Small intestine (tissue), 7 donors: ENCODE data around the gene SIPA1L3. TPM values are rescaled to one million over a fixed set of nuclear protein-coding genes. Genes with fewer than 3 reads are reported as not detected.
A peak's percentile ranks its signal among the peaks of the same experiment; 100 is the strongest.

Source experiments
- DNase-seq, 2 donors: peaks; one replicate each; pipeline versions ENCODE4 v3.0.0 to v3.0.0-alpha.2; 2013
- FAIRE-seq: peaks from 2 replicates; lab custom pipeline; 2012; peaks lifted over from hg19 to GRCh38; lab: Jason Lieb, UNC
- H3K27ac ChIP-seq, 3 donors: one replicate each; pipeline ENCODE4 v1.5.1; 2013; ENCODE audit warnings: low read length in 2 of 3, mild to moderate bottlenecking in 2 of 3, control low read depth in 1 of 3, inconsistent platforms in 1 of 3, low read depth in 1 of 3, moderate library complexity in 1 of 3
- H3K27me3 ChIP-seq, 3 donors: one replicate each; pipeline ENCODE4 v1.6.1; 2013; ENCODE audit warnings: low read length in 3 of 3, inconsistent platforms in 1 of 3; ENCODE audit not compliant: control insufficient read depth in 3 of 3, insufficient read depth in 3 of 3
- H3K36me3 ChIP-seq, 3 donors: one replicate each; pipeline ENCODE4 v1.6.1; 2013; ENCODE audit warnings: low read length in 3 of 3, inconsistent platforms in 1 of 3, low read depth in 1 of 3, mild to moderate bottlenecking in 1 of 3, moderate library complexity in 1 of 3; ENCODE audit not compliant: control insufficient read depth in 3 of 3, insufficient read depth in 2 of 3
- H3K4me1 ChIP-seq, 3 donors: one replicate each; pipeline ENCODE4 v1.6.1; 2013; ENCODE audit warnings: low read length in 2 of 3, inconsistent platforms in 1 of 3, low read depth in 1 of 3, mild to moderate bottlenecking in 1 of 3, moderate library complexity in 1 of 3; ENCODE audit not compliant: control insufficient read depth in 3 of 3, insufficient read depth in 2 of 3
- H3K4me3 ChIP-seq, 3 donors: one replicate each; pipeline ENCODE4 v1.5.1; 2013; ENCODE audit warnings: low read length in 3 of 3, control low read depth in 1 of 3, inconsistent platforms in 1 of 3, low read depth in 1 of 3, mild to moderate bottlenecking in 1 of 3, moderate library complexity in 1 of 3
- H3K9me3 ChIP-seq, 2 donors: one replicate each; pipeline ENCODE4 v1.6.1; 2013; ENCODE audit warnings: low read depth in 1 of 2, low read length in 1 of 2; ENCODE audit not compliant: control insufficient read depth in 2 of 2, insufficient read depth in 1 of 2
- WGBS, 3 donors: extraction: QIAGEN DNeasy Blood & Tissue Kit; methylation state at CpG; one replicate each; pipeline ENCODE4 v1.1.7; 2013; 5-methylcytosine and 5-hydroxymethylcytosine counted together
- polyA plus RNA-seq, 4 donors: library from polyadenylated mRNA; stranded (reverse) in 3 of 4; unstranded in 1 of 4; fragments of 200-250 nt in 3 of 4; fragments of 120-200 nt in 1 of 4; gene quantifications; one replicate each; pipeline versions ENCODE4 v1.2.1 to v1.2.3, GENCODE V29; 2013
- donor health status: healthy with polysubstance abuse.
- donor health status: control.
- donor health status: control.
- donor health status: Bipolar disorder and iron deficiency.
- donor health status: healthy.

SIPA1L3 gene
- polyA plus RNA-seq, 4 donors: 19.2 to 57.9 (median 34.1) TPM

DNA sequence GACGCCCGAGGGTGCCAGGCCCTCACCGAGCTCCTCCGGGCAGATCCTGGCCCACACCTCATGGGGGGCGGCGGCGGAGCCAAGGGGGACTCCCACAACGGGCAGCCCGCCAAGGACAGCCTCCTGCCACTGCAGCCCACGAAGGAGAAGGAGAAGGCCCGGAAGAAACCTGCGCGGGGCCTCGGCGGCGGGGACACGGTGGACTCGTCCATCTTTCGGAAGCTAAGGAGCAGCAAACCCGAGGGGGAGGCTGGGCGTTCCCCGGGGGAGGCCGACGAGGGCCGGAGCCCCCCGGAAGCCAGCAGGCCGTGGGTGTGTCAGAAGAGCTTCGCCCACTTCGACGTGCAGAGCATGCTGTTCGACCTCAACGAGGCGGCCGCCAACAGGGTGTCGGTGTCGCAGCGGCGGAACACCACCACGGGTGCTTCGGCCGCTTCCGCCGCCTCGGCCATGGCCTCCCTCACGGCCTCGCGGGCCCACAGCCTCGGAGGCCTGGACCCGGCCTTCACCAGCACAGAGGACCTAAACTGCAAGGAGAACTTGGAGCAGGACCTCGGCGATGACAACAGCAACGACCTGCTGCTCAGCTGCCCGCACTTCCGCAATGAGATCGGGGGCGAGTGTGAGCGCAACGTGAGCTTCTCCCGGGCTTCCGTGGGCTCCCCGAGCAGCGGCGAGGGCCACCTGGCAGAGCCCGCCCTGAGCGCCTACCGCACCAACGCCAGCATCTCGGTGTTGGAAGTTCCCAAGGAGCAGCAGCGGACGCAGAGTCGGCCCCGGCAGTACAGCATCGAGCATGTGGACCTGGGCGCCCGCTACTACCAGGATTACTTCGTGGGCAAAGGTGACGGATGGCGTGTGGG, 175.5 kb downstream of the SIPA1L3 start:
- H3K4me1 ChIP-seq: no peaks in the 10 kb centered on the region
- H3K9me3 ChIP-seq: no peaks in the 10 kb centered on the region
- peaks cover 6 to 64% (median 6%) of the 10 kb centered on the region in 3 donors for H3K36me3 ChIP-seq
- H3K27ac ChIP-seq: no peak overlapping the region
- H3K4me3 ChIP-seq: no peak overlapping the region
- 97 to 98% (median 98%) methylated on average over 66 to 78 of the region's 78 CpGs for WGBS, 3 donors
- FAIRE-seq (no peak), DNase-seq (no peak)
- no peaks in the 10 kb centered on the region for H3K27me3 ChIP-seq

GRCh38 chr19:38084196-38084595, 177.2 kb downstream of the SIPA1L3 start:
- FAIRE-seq: no peak
- WGBS, 3 donors: 96 to 99% (median 98%) methylated on average over 7 of the region's 7 CpGs
- peaks cover 6 to 67% (median 6%) of the 10 kb centered on the region in 3 donors for H3K36me3 ChIP-seq

GRCh38 chr19:38089440-38089839, 182.4 kb downstream of the SIPA1L3 start:
- Histone ChIP-seq H3K9me3 (no peaks in the 10 kb centered on the region), H3K4me1 (no peaks in the 10 kb centered on the region), H3K27me3 (no peaks in the 10 kb centered on the region), H3K27ac (no peak overlapping the region), H3K4me3 (no peak overlapping the region), H3K36me3 (peaks cover 0 to 75% (median 3%) of the 10 kb centered on the region in 3 donors)
- DNase-seq: no peak
- FAIRE-seq: no peak
- WGBS, 3 donors: 96 to 100% (median 96%) methylated on average over 1 of the region's 1 CpG

More at GRCh38 chr19:38084196-38084595, 177.2 kb downstream of the SIPA1L3 start:
- Histone ChIP-seq H3K4me1 (no peaks in the 10 kb centered on the region), H3K4me3 (no peak overlapping the region), H3K27ac (no peak overlapping the region), H3K27me3 (no peaks in the 10 kb centered on the region), H3K9me3 (no peaks in the 10 kb centered on the region)
- no peak for DNase-seq

DNA sequence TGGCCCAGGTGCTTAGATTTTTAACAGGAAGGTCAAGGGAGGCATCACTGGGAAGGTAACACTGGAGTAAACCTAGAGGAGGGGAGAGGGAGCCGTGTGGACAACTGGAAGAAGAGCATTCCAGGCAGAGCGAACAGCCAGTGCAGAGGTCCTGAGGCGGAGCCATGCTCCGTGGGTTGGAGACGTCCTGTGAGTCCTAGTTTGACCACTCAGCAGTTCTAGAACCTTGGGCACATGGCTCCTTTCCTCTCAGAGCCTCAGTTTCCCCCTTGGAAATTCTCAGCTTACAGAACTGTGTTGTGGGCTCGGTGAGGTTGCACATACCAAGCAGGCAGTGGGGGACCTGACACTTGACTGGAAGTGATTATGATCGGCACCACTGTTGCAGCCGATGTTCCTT, 186.1 kb downstream of the SIPA1L3 start:
- FAIRE-seq (no peak), DNase-seq (no peak)
- Histone ChIP-seq H3K27me3 (no peaks in the 10 kb centered on the region), H3K4me1 (no peaks in the 10 kb centered on the region), H3K9me3 (no peaks in the 10 kb centered on the region), H3K36me3 (peaks cover 2 to 84% (median 3%) of the 10 kb centered on the region in 3 donors), H3K27ac (no peak overlapping the region), H3K4me3 (no peak overlapping the region)
- 81 to 92% (median 91%) methylated on average over 8 of the region's 8 CpGs for WGBS, 3 donors

- no peaks in the 10 kb centered on the region for H3K9me3 ChIP-seq
- peaks cover 2 to 79% (median 3%) of the 10 kb centered on the region in 3 donors for H3K36me3 ChIP-seq
- DNase-seq (no peak), FAIRE-seq (no peak)
- H3K27ac ChIP-seq: no peak overlapping the region
- H3K27me3 ChIP-seq: no peaks in the 10 kb centered on the region
- H3K4me1 ChIP-seq: no peaks in the 10 kb centered on the region
- 77 to 94% (median 86%) methylated on average over 6 of the region's 6 CpGs for WGBS, 3 donors
- H3K4me3 ChIP-seq: no peak overlapping the region
Measured at GRCh38 chr19:38093587-38093986, 186.6 kb downstream of the SIPA1L3 start.

GRCh38 chr19:38095411-38096308, 188.7 kb downstream of the SIPA1L3 start:
- Histone ChIP-seq H3K9me3 (no peaks in the 10 kb centered on the region), H3K4me1 (no peaks in the 10 kb centered on the region), H3K27ac (peak overlapping the region in 1 of 3 donors; percentile 5), H3K36me3 (peaks cover 5 to 72% (median 15%) of the 10 kb centered on the region in 3 donors), H3K4me3 (no peak overlapping the region), H3K27me3 (no peaks in the 10 kb centered on the region)
- FAIRE-seq (no peak), DNase-seq (peak; percentile 61 to 74)
- 60 to 63% (median 61%) methylated on average over 17 of the region's 17 CpGs for WGBS, 3 donors

GRCh38 chr19:38099966-38100365, 193.0 kb downstream of the SIPA1L3 start:
- no peak overlapping the region for H3K27ac ChIP-seq
- WGBS, 3 donors: 96 to 99% (median 99%) methylated on average over 8 of the region's 8 CpGs
- peaks cover 5 to 76% (median 31%) of the 10 kb centered on the region in 3 donors for H3K36me3 ChIP-seq
- H3K4me1 ChIP-seq: no peaks in the 10 kb centered on the region
- H3K4me3 ChIP-seq: no peak overlapping the region
- FAIRE-seq: no peak
- H3K9me3 ChIP-seq: no peaks in the 10 kb centered on the region
- no peaks in the 10 kb centered on the region for H3K27me3 ChIP-seq
- DNase-seq: no peak

DNA sequence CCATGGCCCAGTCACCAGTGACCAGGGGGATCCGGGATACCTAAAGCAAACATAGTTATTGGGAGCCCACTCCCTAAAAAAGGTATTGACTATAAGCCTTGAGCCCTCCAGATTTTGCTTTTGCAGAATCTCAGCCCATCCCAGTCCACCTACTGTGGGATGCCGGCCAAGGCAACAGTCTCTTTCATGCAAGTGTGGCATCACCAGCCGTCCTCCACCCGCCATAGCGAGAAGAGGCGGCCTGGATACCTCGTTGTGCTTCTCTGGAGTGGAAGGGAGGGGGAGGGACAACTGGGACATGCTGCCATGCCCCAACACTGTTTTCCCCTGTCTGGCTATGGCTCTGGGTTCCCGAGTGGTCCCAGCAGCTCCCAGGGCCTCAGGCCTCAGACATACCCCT, 193.6 kb downstream of the SIPA1L3 start:
- no peak overlapping the region for H3K27ac ChIP-seq
- no peaks in the 10 kb centered on the region for H3K9me3 ChIP-seq
- FAIRE-seq: no peak
- H3K36me3 ChIP-seq: peaks cover 5 to 76% (median 33%) of the 10 kb centered on the region in 3 donors
- WGBS, 3 donors: 94 to 99% (median 94%) methylated on average over 8 of the region's 8 CpGs
- no peak for DNase-seq
- H3K27me3 ChIP-seq: no peaks in the 10 kb centered on the region
- no peaks in the 10 kb centered on the region for H3K4me1 ChIP-seq
- no peak overlapping the region for H3K4me3 ChIP-seq
